Upper lobe of right lung (tissue), 1 donor: Measurements from ENCODE around the gene TEX26. TPM values are rescaled to one million over a fixed set of nuclear protein-coding genes. Genes with fewer than 3 reads are reported as not detected.

ENCODE experiments used
- ATAC-seq: fragments of 200-7000 bp; cut with Tn5 transposase; one replicate; pipeline ENCODE4 v1.9.1; 2020; ENCODE audit warnings: mild to moderate bottlenecking, moderate library complexity
- DNase-seq: peaks from one replicate; pipeline ENCODE4 v3.0.0-alpha.2; 2020
- H3K27ac ChIP-seq: fragments of 200-600 bp; one replicate; pipeline ENCODE4 v1.8.0; 2022
- H3K27me3 ChIP-seq: fragments of 200-600 bp; one replicate; pipeline ENCODE4 v1.8.0; 2022; ENCODE audit warnings: mild to moderate bottlenecking
- H3K36me3 ChIP-seq: fragments of 200-600 bp; one replicate; pipeline ENCODE4 v1.8.0; 2022
- H3K4me1 ChIP-seq: fragments of 200-600 bp; one replicate; pipeline ENCODE4 v1.8.0; 2022
- H3K4me3 ChIP-seq: fragments of 200-600 bp; one replicate; pipeline ENCODE4 v1.8.0; 2022; ENCODE audit warnings: mild to moderate bottlenecking
- H3K9me3 ChIP-seq: fragments of 200-600 bp; one replicate; pipeline ENCODE4 v1.8.0; 2022
- intact Hi-C: fragments of 100-400 bp; cut with DNase I; formaldehyde crosslinking; loops from one replicate; pipeline ENCODE4 v1.11.0; 2022
- total RNA-seq: library from RNA; stranded (reverse); fragmentation: NEBNext Ultra II Directional; extraction: Animal tissue kit (Norgen Biotek cat#: 25700); gene quantifications from one replicate; pipeline ENCODE4 v1.2.1, GENCODE V29; 2021
- TF ChIP-seq, protein P1 (sequence below): fragments of 200-600 bp; IDR thresholded peaks from one replicate; pipeline ENCODE4 v1.8.0; 2022; ENCODE audit warnings: antibody characterized with exemption
- donor health status: DM: no; HTN: yes; CAD: no; lungs with severe emphysema.

Gene TEX26
- total RNA-seq, 1 donor from 2014 or later = not detected

DNA sequence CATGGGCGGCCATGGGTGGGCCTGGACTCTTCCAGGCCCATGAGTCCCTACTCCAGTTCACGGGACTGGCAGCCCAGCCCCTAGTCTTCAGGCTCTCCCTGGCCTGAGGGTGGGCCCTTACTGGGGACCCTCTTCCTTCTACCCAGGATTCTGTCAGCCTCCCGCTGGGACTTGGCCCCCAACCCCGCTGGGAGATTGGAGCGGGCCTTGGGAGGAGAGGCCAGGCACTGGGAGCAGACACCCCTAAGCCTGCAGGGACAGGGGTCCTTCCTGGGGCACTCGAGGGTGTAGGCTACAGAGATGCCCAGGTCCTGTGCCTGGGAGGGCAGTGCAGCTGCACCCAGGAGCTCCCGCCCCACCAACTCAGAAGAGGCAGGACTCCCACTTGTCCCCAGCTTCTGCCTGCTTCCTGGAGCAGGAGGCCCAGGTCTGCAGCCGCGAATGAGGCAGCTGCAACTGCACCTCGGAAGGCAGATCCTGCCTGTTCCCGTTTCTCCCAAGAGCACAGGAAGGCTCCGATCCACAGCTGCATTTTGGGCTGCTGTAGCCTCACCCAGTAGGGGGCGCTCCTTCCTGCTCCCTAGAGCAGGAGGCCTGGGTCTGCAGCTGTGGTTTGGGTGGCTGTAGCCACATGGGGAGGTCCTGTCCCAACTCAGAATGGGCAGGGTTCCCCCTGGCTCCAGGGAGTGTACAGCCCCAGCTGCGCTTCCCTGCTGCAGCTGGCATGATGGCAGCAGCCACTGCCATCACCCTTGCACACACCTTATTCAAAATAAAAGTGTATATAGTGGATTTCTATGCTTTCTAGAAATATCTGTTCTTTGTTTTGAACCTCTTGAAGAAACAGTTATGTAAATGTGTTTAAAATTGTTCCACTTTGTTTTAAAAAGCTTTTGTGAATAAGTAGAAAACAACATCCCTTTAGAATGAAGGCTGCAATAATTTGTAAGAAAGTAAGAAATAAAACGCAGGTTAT lies 46.8 kb downstream of the TEX26 start:
- Histone ChIP-seq H3K9me3 (no peaks in the 10 kb centered on the region), H3K4me1 (no peaks in the 10 kb centered on the region), H3K27me3 (no peaks in the 10 kb centered on the region), H3K36me3 (no peaks in the 10 kb centered on the region), H3K27ac (no peak overlapping the region), H3K4me3 (no peak overlapping the region)
- intact Hi-C loops = no loop called here
- ATAC-seq (peak; percentile 86), DNase-seq (peak; percentile 77)
- TF ChIP-seq, protein P1, sequence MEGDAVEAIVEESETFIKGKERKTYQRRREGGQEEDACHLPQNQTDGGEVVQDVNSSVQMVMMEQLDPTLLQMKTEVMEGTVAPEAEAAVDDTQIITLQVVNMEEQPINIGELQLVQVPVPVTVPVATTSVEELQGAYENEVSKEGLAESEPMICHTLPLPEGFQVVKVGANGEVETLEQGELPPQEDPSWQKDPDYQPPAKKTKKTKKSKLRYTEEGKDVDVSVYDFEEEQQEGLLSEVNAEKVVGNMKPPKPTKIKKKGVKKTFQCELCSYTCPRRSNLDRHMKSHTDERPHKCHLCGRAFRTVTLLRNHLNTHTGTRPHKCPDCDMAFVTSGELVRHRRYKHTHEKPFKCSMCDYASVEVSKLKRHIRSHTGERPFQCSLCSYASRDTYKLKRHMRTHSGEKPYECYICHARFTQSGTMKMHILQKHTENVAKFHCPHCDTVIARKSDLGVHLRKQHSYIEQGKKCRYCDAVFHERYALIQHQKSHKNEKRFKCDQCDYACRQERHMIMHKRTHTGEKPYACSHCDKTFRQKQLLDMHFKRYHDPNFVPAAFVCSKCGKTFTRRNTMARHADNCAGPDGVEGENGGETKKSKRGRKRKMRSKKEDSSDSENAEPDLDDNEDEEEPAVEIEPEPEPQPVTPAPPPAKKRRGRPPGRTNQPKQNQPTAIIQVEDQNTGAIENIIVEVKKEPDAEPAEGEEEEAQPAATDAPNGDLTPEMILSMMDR = peak; percentile 58

DNA sequence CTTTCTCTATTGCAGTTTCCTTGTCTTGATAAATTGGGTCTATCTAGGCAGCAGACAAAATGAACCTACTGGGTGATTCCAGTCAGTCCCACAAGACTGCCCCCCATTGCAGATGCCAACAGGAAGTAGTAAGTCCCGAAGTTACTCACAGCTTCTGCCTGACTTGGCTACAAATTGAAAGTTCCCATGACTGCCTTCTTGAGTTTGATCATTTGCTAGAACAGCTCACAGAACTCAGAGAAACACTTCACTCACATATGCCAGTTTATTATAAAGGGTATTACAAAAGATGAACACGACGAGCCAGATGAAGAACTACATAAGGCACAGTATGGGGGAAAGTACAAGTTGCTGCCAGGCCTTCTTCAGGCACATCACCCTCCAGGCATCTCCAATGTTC lies 50.0 kb downstream of the TEX26 start:
- no peak for ATAC-seq

DNA sequence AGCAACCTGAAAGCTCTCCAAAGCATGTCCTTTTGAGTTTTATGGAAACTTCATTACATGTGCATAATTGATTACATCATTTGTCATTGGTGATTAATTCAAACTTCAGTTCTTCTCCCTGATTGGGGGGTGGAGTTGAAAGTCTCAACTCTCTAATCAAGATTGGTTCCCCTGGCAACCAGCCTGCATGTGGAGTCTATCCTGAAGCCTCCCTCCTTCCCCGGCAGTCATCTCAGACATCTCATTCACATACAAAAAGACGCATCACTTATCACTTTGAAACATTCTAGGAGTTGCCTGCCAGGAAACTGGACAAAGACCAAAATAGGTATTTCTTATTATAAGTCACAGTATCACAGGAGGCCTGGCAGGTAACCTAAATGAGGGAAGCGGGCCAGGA lies 50.5 kb downstream of the TEX26 start:
- intact Hi-C loops = no loop called here
- Histone ChIP-seq H3K9me3 (no peaks in the 10 kb centered on the region), H3K4me1 (no peaks in the 10 kb centered on the region), H3K4me3 (no peak overlapping the region), H3K27ac (no peak overlapping the region), H3K36me3 (no peaks in the 10 kb centered on the region), H3K27me3 (no peaks in the 10 kb centered on the region)
- no peak for DNase-seq
- no peak for ATAC-seq
- TF ChIP-seq, protein P1 = no peak

More for the DNA sequence above, 50.0 kb downstream of the TEX26 start:
- H3K27me3 ChIP-seq = no peaks in the 10 kb centered on the region
- intact Hi-C loops = no loop called here
- H3K27ac ChIP-seq = no peak overlapping the region
- H3K4me1 ChIP-seq = no peaks in the 10 kb centered on the region
- no peaks in the 10 kb centered on the region for H3K9me3 ChIP-seq
- H3K4me3 ChIP-seq = no peak overlapping the region
- DNase-seq = no peak
- no peaks in the 10 kb centered on the region for H3K36me3 ChIP-seq
- TF ChIP-seq, protein P1 = no peak

DNA sequence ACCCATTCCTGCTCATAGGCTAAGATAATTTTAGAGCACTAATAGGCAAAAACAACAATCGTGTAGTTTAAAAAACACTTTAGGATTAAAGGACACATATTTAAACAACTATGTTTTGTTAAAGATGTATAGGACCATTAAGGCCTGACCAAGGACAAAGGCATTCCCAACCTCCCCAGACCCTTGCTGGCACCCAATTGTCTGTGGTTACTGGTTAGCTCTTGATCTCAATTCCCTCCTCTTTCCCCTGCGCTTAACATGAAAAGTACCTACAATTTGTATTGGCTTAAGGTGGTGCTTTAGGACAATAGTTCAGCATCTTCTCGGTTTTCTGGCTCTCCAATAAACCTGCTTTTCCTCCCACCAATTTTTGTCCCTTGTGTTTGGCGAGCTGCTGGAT lies 51.0 kb downstream of the TEX26 start:
- TF ChIP-seq, protein P1 = no peak
- Histone ChIP-seq H3K9me3 (no peaks in the 10 kb centered on the region), H3K4me1 (no peaks in the 10 kb centered on the region), H3K27ac (no peak overlapping the region), H3K4me3 (no peak overlapping the region), H3K27me3 (no peaks in the 10 kb centered on the region), H3K36me3 (no peaks in the 10 kb centered on the region)
- DNase-seq = no peak
- ATAC-seq = no peak
- intact Hi-C loops = no loop called here

DNA sequence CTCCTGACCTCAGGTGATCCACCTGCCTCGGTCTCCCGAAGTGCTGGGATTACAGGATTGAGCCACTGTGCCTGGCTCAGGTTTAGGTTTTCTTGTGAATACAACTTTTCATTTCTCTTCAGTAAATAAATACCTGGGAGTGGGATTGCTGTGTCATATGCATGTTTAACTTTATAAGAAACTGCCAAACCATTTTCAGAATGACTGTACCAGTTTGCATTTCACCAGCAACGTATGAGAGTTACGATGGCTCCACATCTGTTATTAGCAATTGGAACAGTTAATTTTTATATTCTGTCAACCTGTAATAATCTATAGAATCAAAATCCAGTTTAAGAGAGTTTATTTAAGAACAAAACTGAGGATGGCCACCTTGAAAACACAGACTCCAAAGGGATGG lies 52.2 kb downstream of the TEX26 start:
- ATAC-seq (no peak), DNase-seq (no peak)
- no peaks in the 10 kb centered on the region for H3K27me3 ChIP-seq
- no peak overlapping the region for H3K4me3 ChIP-seq
- H3K36me3 ChIP-seq = no peaks in the 10 kb centered on the region
- H3K9me3 ChIP-seq = no peaks in the 10 kb centered on the region
- intact Hi-C loops = no loop called here
- TF ChIP-seq, protein P1 = no peak
- H3K4me1 ChIP-seq = no peaks in the 10 kb centered on the region
- H3K27ac ChIP-seq = no peak overlapping the region
